ENCODE results near the gene FOXA2.

The FOXA2 gene

GRCh38 chr20:22583773-22584521 lies 425 bp downstream of the FOXA2 start:
- DNase-seq (ENCODE audit: low spot score) = no peak

GRCh38 chr20:22582964-22583772 lies 1.2 kb downstream of the FOXA2 start:
- no peak for DNase-seq (ENCODE audit: low spot score)

- DNase-seq (ENCODE audit: low spot score) = no peak
Measured at GRCh38 chr20:22582386-22582963, 1.9 kb downstream of the FOXA2 start.

GRCh38 chr20:22581437-22582385 lies 2.7 kb downstream of the FOXA2 start:
- no peak for DNase-seq (ENCODE audit: low spot score)

GRCh38 chr20:22579711-22580697 lies 4.4 kb downstream of the FOXA2 start:
- DNase-seq (ENCODE audit: low spot score) = no peak

DNA sequence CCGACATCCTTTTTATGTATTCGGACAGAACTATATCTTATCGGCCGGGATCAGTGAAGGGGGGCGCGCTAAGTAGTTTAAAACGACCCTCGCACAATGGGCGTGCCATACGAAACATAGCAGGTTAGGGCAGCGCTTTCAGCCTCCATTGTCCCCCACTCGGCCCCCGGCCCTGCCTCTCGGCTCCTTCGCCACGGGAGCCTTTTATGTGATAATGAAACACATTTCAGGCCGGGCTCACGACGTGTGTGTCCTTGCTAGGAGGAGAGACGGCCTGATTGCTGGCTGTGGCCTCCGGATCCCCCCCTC lies 5.3 kb downstream of the FOXA2 start:
- DNase-seq (ENCODE audit: low spot score) = no peak

GRCh38 chr20:22578221-22579118 lies 5.9 kb downstream of the FOXA2 start:
- DNase-seq (ENCODE audit: low spot score) = no peak

- DNase-seq (ENCODE audit: low spot score) = no peak
Measured at GRCh38 chr20:22577515-22578220, 6.7 kb downstream of the FOXA2 start.

- DNase-seq (ENCODE audit: low spot score) = no peak
Measured at GRCh38 chr20:22576733-22577514, 7.4 kb downstream of the FOXA2 start.

DNA sequence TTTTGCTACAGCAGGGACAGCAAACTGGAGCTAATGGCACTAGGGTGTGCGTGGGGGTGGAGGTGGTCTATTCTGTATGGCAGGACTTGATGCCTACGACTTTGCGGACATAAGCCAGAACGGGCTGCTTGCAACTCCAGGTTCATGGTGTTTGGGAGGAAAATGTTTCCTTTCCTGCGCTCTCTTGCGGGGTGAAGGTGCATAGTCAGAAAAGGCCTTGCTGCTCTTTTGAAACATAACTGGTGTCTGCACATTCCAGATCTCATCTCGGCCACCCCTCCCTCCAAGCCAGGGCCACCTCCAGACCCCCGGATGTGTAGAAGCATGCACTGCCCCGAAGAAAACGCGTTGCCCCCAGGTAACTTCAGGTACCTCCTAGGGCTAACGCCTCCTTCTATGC lies 8.1 kb downstream of the FOXA2 start:
- DNase-seq (ENCODE audit: low spot score) = no peak

GRCh38 chr20:22575737-22576136 lies 8.6 kb downstream of the FOXA2 start:
- DNase-seq (ENCODE audit: low spot score) = no peak

DNA sequence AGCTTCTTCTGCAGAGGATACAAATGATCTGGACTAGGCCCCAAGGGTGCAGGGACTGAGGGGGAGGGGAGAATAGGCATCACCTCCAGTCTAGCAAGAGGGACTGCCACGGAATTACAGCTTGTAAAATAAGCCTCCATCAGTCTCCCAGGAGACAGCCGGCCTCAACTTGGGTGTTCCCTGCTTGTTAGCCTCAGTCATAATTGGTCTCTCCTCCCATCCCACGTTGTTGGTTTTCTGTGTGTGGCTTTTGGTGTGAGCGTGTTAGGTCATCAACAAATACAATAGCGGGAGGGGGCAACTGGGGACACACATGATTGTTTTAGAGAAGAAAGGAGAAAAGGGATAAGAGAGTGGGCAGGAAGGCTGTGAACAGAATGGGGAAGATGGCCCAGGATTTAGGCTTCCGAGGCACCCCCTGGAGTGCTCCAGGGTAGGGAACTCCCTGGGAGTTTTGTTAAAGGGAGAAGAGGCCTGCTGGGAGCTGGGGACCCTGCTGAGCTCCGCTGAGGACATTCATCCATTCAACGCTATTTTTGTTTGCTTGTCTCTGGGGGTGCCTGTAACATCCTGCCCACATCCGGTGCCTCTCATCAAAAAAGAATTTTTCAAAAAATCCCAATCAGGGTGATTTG lies 9.2 kb downstream of the FOXA2 start:
- DNase-seq (ENCODE audit: low spot score) = no peak

- DNase-seq (ENCODE audit: low spot score) = no peak
Measured at GRCh38 chr20:22574545-22575086, 9.8 kb downstream of the FOXA2 start.

- no peak for DNase-seq (ENCODE audit: low spot score)
Measured at GRCh38 chr20:22572491-22572890, 11.9 kb downstream of the FOXA2 start.

- no peak for DNase-seq (ENCODE audit: low spot score)
Measured at GRCh38 chr20:22572023-22572422, 12.3 kb downstream of the FOXA2 start.

- no peak for DNase-seq (ENCODE audit: low spot score)
Measured at GRCh38 chr20:22569353-22569752, 15.0 kb downstream of the FOXA2 start.

GRCh38 chr20:22568872-22569344 lies 15.5 kb downstream of the FOXA2 start:
- DNase-seq (ENCODE audit: low spot score) = no peak
